Measurements from ENCODE around the gene IRF2BP1.
"Not testable (repeated sequence)": the region's sequence is repeated elsewhere in the genome, so short reads cannot be mapped to it uniquely, and the experiment has no call there.

IRF2BP1 gene

DNA sequence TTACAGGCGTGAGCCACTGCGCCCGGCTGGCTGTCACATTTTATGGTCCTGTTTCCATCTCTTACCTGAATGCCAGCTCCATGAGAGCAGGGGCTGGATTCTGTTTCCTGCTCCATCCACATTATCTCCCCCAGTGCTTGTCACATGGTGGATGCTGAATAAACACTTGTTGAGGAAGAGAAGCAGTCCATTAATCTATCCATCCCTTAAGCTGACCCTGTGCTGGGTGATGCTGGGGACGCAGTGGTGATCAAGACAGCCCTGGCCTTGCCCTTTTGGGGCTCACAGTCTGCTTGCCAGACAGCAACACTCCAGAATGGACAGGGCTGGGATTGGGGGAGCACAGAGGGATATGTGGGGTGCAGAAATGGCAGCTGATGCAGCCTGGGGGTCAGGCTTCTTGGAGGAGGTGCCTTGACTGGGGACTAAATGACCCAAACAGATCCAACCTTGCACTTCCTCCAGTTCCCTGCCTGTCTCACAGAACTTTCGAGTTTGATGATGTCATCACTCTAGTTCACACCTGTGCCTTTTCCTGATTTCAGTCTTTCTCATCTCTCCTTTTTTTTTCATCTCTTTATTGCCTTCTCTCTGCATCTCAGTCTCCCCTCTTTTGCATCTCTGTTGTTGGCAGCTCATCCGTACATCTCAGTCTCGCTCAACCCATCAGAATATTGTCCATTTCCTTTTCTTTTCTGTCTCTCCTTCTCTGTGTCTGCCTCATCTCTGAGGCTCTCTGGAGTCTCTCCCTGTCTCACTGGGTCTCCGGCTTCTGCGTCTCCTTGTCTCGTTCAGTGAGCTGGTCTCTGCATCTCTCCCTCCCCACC lies 4.6 kb downstream of the IRF2BP1 start:
- FAIRE-seq = no peak

DNA sequence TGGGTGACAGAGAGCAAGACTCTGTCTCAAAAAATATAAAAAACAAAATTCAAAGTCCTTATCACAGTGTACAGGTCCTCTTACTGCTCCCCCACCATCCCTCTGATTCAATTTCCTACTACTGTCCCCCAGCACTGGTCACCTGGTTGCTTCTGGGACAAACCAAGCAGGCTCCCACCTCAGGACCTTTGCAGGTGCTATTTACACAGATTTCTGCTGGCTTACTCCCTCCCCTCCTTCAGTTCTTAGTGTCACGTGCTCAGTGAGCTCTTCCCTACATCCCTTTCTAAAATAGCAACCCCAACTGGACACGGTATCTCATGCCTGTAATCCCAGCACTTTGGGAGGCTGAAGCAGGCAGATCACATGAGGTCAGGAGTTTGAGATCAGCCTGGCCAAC lies 6.0 kb downstream of the IRF2BP1 start:
- FAIRE-seq = no peak

DNA sequence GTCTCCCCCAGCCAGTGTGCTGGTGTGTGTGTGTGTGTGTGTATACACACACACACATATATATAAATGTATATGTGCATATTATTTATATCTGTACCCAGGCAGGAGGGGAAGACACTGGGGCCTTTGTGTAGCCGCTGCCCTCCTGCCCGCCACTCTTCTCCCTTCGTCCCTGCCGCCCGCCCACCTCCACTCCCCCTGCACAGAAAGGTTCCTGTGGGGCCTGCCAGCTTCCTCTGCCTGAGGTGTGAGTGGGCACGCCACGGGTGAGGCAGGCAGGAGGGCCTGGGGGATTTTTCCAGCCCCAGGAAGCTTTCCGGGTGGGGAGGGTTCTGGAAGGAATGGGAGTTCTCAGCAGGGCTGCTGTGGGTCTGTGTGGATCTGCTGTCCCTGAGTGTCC lies 6.9 kb downstream of the IRF2BP1 start:
- no peak for FAIRE-seq

DNA sequence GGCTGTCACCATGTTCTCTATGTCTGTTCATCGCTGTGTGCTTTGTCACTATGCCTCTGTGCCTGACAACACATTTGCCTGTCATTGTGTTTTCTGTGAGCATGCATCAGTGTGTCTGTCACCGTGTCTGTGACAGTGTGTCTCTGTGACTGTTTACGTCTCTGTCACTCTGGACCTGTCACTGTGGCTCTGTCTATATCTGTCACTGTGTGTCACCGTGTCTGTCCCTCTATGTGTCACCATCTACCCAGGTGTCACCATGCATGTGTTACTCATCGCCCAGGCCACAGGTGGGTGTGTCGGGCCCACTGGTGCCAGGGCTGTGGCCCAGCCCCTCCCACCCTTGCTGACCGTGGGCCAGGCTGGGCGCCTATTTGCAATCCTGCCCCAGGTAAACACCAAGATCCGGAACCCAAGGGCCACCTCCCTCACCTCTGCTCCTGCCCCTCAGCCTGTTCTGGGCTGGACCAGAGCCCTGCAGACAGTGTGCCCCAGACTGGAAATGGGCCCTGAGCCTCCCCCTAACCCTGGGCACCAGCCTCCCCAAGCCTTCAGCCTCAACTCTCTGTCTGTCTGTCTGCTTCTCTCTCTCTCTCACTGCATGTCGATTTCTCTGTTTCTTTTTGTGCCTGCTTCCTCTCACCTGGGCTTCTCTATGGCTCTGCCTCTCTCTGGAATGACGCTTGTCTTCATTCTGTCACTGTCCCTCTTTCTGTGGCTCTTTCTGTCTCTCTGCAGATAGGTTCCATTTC lies 7.7 kb downstream of the IRF2BP1 start:
- no peak for FAIRE-seq

DNA sequence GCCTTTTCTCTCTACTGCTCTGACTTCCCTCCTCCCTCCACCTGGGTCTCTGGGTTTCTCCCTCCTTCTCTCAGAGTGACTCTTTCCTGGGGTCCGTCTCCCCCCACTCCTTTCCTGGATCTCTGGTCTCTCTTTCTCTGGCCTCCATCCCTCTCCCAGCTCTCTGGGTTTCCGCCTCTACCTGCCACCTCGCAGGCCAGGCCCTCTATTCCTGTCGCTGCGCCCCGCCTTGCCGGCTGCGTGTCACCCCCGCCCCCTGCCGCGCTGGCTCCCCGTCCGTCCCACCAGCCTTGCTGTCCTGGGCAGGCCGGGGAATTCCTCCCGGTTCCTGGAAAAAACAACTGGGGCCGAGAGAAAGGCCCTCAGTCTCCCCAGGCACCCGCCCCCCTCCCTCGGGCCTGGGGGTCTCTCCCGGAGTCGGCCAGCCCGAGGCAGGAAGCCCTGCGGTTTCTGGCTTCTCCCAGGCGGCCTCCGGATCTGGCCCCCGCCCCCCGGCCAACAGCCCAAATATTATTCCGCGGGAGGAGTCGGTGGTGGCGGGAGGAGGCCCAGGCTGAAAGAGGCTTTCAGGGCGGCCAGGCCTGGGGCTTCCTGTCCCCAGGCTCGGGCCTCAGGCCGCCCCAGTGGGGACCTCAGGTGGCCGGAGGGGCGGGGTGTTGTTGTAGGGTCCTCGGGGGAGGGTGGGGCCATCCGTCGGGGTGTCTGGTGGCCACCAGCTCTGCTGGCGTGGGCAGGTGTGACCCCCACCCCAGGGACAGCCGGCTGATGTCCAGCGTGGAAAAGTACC lies 9.3 kb downstream of the IRF2BP1 start:
- FAIRE-seq = no peak

DNA sequence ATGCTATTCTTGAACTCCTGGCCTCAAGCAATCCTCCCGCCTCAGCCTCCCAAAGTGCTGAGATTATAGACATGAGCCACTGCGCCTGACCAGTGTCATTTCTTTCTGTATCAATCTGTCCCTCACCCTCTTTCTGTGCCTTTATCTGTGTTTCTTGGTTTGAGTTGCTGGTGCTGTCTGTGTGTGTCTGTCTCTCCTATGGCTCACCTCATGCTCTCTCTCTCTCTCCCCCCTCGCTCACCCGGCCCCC lies 9.9 kb downstream of the IRF2BP1 start:
- no peak for FAIRE-seq

DNA sequence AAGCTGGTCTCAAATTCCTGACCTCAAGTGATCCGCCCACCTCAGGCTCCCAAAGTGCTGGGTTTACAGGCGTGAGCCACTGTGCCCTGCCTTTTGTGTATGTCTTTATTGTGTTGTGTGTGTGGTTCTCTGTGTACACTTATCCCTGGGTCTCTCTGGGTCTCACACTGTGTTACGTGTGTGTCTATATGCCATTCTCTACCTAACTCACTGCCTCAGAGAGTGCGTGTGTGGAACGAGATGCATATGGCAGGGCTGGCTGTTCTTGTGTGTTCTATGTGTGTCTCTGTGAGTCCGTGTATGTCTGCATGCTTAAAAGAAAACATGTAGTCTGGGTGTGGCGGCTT lies 11.3 kb downstream of the IRF2BP1 start:
- no peak for FAIRE-seq

DNA sequence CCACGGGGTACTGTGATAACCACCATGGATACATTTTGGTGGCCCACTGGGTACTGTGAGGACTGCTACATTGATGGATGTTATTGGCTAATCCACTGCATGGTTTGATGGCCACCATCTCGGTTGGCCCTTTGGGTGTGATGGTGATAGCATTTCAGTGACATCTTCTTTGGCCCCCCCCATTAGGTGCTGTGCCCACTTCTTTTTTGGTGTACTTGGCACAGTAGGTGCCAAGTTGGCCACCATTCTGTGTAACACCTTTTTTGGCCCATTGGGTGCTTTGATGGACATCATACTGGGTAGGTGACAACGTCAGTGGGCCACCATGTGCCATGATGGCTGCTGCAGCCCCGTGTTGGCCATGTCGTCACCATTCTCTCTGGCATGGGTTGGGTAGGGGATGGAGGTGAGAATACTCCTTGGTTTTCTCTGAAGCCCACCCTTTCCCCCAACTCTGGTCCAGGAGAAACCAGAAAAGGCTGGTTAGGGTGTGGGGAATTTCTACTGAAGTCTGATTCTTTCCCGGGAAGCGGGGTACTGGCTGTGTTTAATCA lies 12.6 kb downstream of the IRF2BP1 start:
- no peak for FAIRE-seq

DNA sequence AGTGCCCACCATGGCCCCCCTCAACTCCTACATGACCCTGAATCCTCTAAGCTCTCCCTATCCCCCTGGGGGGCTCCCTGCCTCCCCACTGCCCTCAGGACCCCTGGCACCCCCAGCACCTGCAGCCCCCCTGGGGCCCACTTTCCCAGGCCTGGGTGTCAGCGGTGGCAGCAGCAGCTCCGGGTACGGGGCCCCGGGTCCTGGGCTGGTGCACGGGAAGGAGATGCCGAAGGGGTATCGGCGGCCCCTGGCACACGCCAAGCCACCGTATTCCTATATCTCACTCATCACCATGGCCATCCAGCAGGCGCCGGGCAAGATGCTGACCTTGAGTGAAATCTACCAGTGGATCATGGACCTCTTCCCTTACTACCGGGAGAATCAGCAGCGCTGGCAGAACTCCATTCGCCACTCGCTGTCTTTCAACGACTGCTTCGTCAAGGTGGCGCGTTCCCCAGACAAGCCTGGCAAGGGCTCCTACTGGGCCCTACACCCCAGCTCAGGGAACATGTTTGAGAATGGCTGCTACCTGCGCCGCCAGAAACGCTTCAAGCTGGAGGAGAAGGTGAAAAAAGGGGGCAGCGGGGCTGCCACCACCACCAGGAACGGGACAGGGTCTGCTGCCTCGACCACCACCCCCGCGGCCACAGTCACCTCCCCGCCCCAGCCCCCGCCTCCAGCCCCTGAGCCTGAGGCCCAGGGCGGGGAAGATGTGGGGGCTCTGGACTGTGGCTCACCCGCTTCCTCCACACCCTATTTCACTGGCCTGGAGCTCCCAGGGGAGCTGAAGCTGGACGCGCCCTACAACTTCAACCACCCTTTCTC lies 13.6 kb downstream of the IRF2BP1 start:
- FAIRE-seq = no peak

DNA sequence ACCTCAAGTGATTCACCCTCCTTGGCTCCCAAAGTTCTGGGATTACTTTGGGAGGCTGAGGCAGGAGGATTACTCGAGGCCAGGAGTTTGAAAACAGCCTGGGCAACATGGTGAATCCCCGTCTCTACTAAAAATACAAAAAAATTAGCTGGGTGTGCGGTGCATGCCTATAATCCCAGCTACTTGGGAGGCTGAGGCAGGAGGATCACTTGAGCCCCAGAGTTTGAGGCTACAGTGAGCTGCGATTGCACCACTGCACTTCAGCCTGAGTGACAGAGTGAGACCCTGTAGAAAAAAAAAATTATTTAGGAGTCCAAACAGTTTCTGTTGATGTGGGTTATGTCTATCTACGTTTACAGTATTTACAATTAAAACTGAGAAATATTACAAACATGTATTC lies 15.1 kb downstream of the IRF2BP1 start:
- no peak for FAIRE-seq

DNA sequence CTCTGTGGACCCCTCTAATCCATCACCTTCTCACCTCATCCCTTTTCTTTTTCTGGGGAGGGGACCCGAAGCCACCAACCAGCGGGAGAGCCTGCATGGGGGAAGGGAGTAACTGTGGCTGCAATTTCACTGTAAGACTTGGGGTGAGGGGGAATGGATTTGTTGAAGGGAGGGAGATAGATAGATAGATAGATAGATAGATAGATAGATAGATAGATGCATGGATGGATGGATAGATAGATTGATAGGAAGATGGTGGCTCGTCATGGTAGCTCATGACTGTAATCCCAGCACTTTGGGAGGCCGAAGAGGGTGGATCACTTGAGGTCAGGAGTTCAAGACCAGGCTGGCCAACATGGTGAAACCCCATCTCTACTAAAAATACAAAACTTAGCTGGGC lies 18.7 kb downstream of the IRF2BP1 start:
- FAIRE-seq = not testable (repeated sequence)

DNA sequence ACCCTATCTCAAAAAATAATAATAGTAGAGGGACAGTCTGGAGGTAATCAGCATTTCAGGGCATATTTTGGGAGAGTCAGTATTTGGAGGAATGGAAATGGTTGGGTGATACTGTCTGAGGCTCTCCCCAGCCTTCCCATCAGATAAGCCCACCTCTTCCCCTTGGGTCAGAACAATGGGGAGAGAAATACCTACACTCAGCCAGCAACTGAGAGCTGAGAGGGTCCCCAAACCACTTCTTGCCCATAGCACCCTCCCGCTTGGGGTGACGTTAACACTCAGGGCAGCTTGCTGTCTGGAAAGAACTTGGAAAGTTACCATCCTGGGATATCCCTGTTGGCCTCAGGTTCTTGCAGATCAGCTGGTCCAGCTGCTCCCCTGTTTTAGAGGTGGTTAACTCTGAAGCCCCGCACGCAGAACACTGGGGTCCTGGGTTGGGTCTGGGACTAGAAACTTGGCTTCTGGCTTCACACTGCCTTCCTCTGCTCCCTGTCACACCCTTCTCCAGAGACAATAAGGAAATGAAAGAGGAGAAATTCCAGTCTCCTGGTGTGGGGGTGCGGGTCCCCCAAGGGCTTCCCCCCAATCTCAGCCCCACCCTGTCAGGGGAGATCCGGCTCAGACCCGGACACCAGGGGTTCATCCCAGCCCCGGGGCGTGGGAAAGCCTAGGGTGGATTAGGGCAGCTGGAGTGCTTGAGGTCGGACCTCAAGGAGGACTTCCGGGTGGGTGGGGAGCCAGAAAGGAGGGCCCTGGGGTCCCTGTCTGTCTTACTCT lies 19.4 kb downstream of the IRF2BP1 start:
- FAIRE-seq = no peak

DNA sequence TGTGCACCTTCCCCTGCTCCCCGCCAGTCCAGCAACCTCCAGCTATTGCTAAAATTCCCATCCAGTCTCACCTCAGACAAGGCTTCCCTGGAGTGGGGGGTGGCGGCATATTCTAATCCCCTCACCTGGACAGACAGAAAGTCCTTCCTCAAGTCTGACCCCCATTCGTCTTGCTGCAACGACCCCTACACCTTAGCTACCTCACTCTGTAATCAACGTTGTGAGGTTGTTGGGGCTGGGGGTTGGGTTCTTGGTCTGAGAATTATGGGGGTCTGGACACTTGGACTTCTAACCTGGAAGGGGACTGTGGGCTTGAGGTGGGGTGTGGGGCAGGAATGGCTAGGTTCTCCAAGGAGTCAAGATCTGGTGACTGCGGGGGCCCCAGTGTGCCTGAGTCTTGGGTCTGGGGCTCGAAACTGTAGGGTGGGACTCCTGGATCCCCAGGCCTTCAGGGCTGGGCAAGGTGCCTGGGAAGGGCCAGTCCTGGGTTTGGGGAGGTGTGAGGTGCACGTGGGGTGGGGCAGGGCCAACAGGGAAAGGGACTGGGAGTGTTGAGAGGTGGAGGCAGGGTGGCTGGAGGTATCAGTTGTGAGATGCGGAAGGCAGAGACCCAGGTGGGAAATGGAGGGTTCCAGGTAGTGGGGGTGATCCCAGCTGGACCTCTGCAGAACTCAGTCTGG lies 20.5 kb downstream of the IRF2BP1 start:
- FAIRE-seq = no peak

DNA sequence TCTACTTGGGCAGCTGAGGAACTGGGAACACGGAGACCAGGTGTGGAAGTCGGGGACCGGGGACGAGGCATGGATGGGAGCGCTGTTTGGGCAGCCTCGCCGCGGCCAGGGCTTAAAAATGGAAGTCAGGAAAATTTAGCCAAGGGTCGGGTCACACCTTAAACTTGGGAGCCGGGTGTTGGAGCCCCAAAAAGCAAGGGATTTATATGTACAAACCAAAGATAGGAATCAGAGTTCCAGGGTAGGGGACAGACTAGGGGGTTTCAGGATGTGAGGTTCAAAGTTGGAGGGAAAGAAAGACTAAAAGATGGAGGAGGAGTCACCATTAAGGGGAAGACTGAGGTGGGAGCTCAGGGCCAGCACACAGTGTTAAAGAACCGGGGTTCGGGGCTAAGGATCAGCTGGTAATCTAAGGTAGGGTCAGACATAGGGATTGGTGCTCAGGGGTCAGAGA lies 21.3 kb downstream of the IRF2BP1 start:
- FAIRE-seq = no peak

DNA sequence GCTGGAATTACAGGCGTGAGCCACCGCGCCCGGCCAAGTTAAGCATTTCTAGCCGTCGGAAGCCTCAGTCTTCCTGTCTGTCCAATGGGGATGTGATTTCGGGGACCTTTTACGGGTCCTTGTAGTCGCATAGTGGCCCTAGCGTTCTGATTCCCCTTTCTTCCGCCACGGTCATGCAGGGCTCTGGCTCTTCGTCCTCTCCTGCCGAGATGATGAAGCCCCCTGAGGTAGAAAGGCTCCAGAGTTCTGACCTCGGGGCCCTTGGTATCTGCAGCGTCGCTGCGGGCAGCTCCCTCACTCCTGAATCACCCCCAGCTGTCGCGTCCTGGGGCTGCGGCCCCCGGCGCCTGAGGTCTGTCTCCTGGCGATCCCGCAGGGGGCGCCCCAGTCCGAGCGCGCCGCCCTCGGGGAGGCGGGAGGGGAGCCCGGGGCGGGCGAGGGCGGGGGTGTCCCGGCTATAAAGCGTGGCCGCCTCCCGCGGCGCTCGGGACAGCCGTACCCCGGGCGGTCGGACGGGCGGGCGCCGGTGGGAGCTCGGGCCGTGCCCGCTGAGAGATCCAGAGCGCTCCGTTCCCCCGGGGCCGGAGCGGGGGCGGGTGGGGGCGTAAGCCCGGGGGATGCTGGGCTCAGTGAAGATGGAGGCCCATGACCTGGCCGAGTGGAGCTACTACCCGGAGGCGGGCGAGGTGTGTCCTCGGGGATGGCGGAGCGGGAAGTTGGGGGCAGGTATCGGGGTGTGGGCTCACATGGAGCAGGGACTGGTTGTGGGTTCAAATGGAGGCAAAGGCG lies 21.9 kb downstream of the IRF2BP1 start, which contains the start of gene FOXA3:
Gene FOXA3 (plus strand): TSS at position 487 of the 789 bp plus-strand sequence. CDS start 131 bp downstream, at position 618.
- FAIRE-seq = no peak

DNA sequence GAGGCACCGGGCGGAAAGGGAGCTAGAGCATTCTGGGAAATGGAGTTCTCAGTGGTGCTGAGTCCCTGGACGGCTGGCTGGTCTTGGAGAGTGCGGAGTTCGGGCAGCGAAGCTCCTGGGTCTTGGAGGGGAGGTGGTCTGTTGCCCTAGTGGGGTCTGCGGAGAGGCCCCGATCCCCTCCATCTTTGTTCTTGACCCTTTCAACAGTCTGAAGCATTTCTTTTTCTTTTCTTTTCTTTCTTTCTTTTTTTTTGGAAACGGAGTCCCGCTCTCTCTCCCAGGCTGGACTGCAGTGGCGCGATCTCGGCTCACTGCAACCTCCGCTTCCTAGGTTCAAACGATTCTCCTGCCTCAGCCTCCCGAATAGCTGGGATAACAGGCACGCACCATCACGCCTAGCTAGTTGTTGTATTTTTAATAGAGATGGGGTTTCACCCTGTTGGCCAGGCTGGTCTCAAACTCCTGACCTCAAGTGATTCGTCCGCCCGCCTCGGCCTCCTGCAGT lies 22.6 kb downstream of the IRF2BP1 start:
- no peak for FAIRE-seq

DNA sequence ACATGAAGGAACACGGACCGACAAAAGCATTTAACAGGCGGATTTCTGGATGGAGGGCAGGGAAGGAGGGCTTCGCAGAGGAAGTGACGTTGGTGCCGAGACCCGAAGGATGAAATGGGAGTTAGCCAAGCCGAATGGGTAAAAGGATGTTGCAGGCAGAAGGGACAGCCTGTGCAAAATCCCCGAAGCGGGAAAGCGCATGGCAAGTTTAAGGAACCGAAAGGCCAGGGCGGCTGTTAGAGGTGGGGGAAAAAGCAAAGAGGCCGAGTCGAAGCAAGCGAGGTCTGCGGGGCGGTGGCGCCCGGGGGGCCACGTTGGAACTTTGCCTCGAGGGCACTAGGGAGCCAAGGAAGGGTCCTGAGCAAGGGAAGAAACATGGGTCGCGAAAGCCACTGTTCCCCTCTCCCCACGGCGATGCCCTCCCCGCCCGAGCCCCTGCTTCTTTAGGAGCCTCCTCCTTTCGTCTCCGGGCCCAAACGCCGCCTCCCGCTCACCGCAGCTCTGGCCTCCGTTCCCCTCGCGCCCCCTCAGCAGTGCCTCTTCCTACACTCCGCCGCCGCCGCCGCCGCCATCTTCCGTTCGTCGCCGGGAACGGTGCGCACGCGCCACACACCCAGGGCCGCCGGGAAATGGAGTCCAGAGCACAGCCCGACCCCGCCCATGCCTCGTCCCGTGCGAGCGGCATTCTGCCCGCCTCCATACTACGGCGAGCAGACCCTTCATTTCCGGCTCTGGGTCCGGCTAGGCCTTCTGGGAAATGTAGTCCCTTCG lies 23.2 kb downstream of the IRF2BP1 start, which contains the start of gene SYMPK:
Gene SYMPK (minus strand): TSS at position 584 of the 771 bp plus-strand sequence. CDS start 8,652 bp downstream, outside the sequence.
- peak; percentile 97 for FAIRE-seq

DNA sequence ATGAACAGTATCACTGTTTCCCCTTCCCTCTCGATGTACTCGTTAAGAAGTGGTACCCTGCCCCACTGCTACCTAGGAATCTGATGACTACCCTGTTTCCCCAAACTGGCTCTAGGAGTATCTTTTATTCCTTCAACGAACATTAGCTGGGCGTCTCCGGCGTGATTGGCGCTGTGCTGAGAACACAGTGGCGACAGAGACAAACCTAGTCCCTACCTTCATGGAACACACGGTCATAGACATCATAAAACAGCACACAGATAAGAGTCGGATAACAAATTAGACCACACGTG lies 23.7 kb downstream of the IRF2BP1 start:
- FAIRE-seq = no peak

All from endometrium (tissue), 2 donors.